Neutrophil (primary cell): ENCODE results near the gene TSGA10.

Experiments used
- H3K27ac ChIP-seq: fragments of 200-600 bp; sonication (generic); 2 replicates; pipeline ENCODE4 v1.5.1; 2016; ENCODE audit warnings: mild to moderate bottlenecking, moderate library complexity
- H3K27me3 ChIP-seq: fragments of 200-600 bp; sonication (generic); 2 replicates; pipeline ENCODE4 v1.6.0; 2016; ENCODE audit warnings: mild to moderate bottlenecking
- H3K36me3 ChIP-seq: fragments of 200-600 bp; sonication (generic); 2 replicates; pipeline ENCODE4 v1.5.1; 2017
- H3K4me1 ChIP-seq, 2 experiments: fragments of 200-600 bp in 1 of 2; sonication (generic) in 1 of 2; 1 replicate in 1 of 2; 2 replicates in 1 of 2; pipeline versions ENCODE4 v1.5.1 to v1.6.1; 2013 to 2016; ENCODE audit warnings: low read depth in 1 of 2, low read length in 1 of 2, mild to moderate bottlenecking in 1 of 2, moderate library complexity in 1 of 2; ENCODE audit not compliant: control insufficient read depth in 1 of 2, insufficient read depth in 1 of 2
- H3K4me3 ChIP-seq, 2 experiments: fragments of 200-600 bp in 1 of 2; sonication (generic) in 1 of 2; 1 replicate in 1 of 2; 2 replicates in 1 of 2; pipeline ENCODE4 v1.5.1; 2013 to 2016; ENCODE audit warnings: low read depth in 1 of 2, low read length in 1 of 2, mild to moderate bottlenecking in 1 of 2, moderate library complexity in 1 of 2
- H3K9me3 ChIP-seq: fragments of 200-600 bp; sonication (generic); 2 replicates; pipeline ENCODE4 v1.5.1; 2016
- CTCF ChIP-seq: fragments of 200-600 bp; sonication (generic); IDR thresholded peaks from 2 replicates; pipeline ENCODE4 v1.5.1; 2016; ENCODE audit warnings: antibody characterized with exemption

The TSGA10 gene

GRCh38 chr2:99127981-99128380, 26.8 kb downstream of the TSGA10 start:
- TF ChIP-seq CTCF = no peak
- H3K27me3 ChIP-seq = no peaks in the 10 kb centered on the region
- H3K9me3 ChIP-seq = no peaks in the 10 kb centered on the region
- H3K27ac ChIP-seq = no peak overlapping the region
- no peak overlapping the region for H3K4me3 ChIP-seq
- H3K36me3 ChIP-seq = peaks cover 4% of the 10 kb centered on the region
- H3K4me1 ChIP-seq = no peaks in the 10 kb centered on the region

- Histone ChIP-seq H3K4me1 (no peaks in the 10 kb centered on the region), H3K9me3 (no peaks in the 10 kb centered on the region), H3K4me3 (no peak overlapping the region), H3K27ac (no peak overlapping the region), H3K27me3 (no peaks in the 10 kb centered on the region), H3K36me3 (no peaks in the 10 kb centered on the region)
- no peak for TF ChIP-seq CTCF
Observed at GRCh38 chr2:99112617-99113016, 42.1 kb downstream of the TSGA10 start.

GRCh38 chr2:99111945-99112344, 42.8 kb downstream of the TSGA10 start:
- TF ChIP-seq CTCF = no peak
- Histone ChIP-seq H3K4me1 (no peaks in the 10 kb centered on the region), H3K9me3 (no peaks in the 10 kb centered on the region), H3K4me3 (no peak overlapping the region), H3K27ac (no peak overlapping the region), H3K36me3 (no peaks in the 10 kb centered on the region), H3K27me3 (no peaks in the 10 kb centered on the region)

- Histone ChIP-seq H3K4me3 (no peak overlapping the region), H3K36me3 (no peaks in the 10 kb centered on the region), H3K9me3 (no peaks in the 10 kb centered on the region), H3K27me3 (no peaks in the 10 kb centered on the region), H3K4me1 (no peaks in the 10 kb centered on the region), H3K27ac (no peak overlapping the region)
- TF ChIP-seq CTCF = no peak
Observed at GRCh38 chr2:99111236-99111635, 43.5 kb downstream of the TSGA10 start.

GRCh38 chr2:99106913-99107312, 47.8 kb downstream of the TSGA10 start:
- no peaks in the 10 kb centered on the region for H3K27me3 ChIP-seq
- H3K4me1 ChIP-seq = no peaks in the 10 kb centered on the region
- no peak for TF ChIP-seq CTCF
- no peak overlapping the region for H3K4me3 ChIP-seq
- no peaks in the 10 kb centered on the region for H3K9me3 ChIP-seq
- no peaks in the 10 kb centered on the region for H3K36me3 ChIP-seq
- H3K27ac ChIP-seq = no peak overlapping the region

- H3K27ac ChIP-seq = no peak overlapping the region
- no peaks in the 10 kb centered on the region for H3K4me1 ChIP-seq
- TF ChIP-seq CTCF = no peak
Observed at GRCh38 chr2:99104006-99104405, 50.7 kb downstream of the TSGA10 start.

More at GRCh38 chr2:99104006-99104405, 50.7 kb downstream of the TSGA10 start:
- Histone ChIP-seq H3K27me3 (no peaks in the 10 kb centered on the region), H3K36me3 (no peaks in the 10 kb centered on the region), H3K4me3 (no peak overlapping the region), H3K9me3 (no peaks in the 10 kb centered on the region)
